DOHH2 (cell line): ENCODE data around the gene NKD1.

Experiments
- EZH2phosphoT487 ChIP-seq: fragments of 200-600 bp; sonication (generic); IDR thresholded peaks from 2 replicates; pipeline ENCODE4 v1.6.1; 2017; ENCODE audit warnings: borderline replicate concordance, mild to moderate bottlenecking, antibody characterized with exemption, low read length, moderate library complexity, mixed read lengths
- TF ChIP-seq, protein P1 (sequence below): fragments of 200-600 bp; sonication (generic); IDR thresholded peaks from one replicate; pipeline ENCODE4 v1.5.1; 2014; ENCODE audit warnings: antibody characterized with exemption, mild to moderate bottlenecking, low read depth, low read length; ENCODE audit not compliant: poor library complexity, severe bottlenecking

GRCh38 chr16:50696575-50697420 lies 148.6 kb downstream of the NKD1 start:
- TF ChIP-seq, protein P1, sequence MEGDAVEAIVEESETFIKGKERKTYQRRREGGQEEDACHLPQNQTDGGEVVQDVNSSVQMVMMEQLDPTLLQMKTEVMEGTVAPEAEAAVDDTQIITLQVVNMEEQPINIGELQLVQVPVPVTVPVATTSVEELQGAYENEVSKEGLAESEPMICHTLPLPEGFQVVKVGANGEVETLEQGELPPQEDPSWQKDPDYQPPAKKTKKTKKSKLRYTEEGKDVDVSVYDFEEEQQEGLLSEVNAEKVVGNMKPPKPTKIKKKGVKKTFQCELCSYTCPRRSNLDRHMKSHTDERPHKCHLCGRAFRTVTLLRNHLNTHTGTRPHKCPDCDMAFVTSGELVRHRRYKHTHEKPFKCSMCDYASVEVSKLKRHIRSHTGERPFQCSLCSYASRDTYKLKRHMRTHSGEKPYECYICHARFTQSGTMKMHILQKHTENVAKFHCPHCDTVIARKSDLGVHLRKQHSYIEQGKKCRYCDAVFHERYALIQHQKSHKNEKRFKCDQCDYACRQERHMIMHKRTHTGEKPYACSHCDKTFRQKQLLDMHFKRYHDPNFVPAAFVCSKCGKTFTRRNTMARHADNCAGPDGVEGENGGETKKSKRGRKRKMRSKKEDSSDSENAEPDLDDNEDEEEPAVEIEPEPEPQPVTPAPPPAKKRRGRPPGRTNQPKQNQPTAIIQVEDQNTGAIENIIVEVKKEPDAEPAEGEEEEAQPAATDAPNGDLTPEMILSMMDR: no peak
- TF ChIP-seq EZH2phosphoT487: no peak
